Measurements from ENCODE around the gene PTPRK. TPM values are rescaled to one million over a fixed set of nuclear protein-coding genes. Genes with fewer than 3 reads are reported as not detected.
"Not testable (repeated sequence)": the region's sequence is repeated elsewhere in the genome, so short reads cannot be mapped to it uniquely, and the experiment has no call there.

PTPRK gene
- polyA plus RNA-seq, 1 experiment: 37.8 TPM

GRCh38 chr6:127934956-127935355, 585.4 kb downstream of the PTPRK start:
- Histone ChIP-seq H3K4me3 (ENCODE audit: low read depth, low read length) (no peak overlapping the region), H3K27me3 (ENCODE audit: control insufficient read depth, insufficient read depth, low read length) (no peaks in the 10 kb centered on the region), H3K9me3 (ENCODE audit: control insufficient read depth, insufficient read depth, low read length) (peaks cover 8% of the 10 kb centered on the region), H3K27ac (ENCODE audit: low read depth, low read length) (no peak overlapping the region)
- TF ChIP-seq, protein P1, sequence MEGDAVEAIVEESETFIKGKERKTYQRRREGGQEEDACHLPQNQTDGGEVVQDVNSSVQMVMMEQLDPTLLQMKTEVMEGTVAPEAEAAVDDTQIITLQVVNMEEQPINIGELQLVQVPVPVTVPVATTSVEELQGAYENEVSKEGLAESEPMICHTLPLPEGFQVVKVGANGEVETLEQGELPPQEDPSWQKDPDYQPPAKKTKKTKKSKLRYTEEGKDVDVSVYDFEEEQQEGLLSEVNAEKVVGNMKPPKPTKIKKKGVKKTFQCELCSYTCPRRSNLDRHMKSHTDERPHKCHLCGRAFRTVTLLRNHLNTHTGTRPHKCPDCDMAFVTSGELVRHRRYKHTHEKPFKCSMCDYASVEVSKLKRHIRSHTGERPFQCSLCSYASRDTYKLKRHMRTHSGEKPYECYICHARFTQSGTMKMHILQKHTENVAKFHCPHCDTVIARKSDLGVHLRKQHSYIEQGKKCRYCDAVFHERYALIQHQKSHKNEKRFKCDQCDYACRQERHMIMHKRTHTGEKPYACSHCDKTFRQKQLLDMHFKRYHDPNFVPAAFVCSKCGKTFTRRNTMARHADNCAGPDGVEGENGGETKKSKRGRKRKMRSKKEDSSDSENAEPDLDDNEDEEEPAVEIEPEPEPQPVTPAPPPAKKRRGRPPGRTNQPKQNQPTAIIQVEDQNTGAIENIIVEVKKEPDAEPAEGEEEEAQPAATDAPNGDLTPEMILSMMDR (IDR thresholded peaks at IDR 0.05; ENCODE audit: low read depth, low read length): no peak
- DNase-seq (ENCODE audit: low read depth, low spot score): no peak
- POLR2A ChIA-PET: no interaction called here
- CTCF ChIA-PET: interaction anchor here (1.1 kb wide), 1 partner anchor 17 kb away, joined by 3 read pairs; no protein-coding TSS in a partner anchor

- Histone ChIP-seq H3K9me3 (ENCODE audit: control insufficient read depth, insufficient read depth, low read length) (peaks cover 8% of the 10 kb centered on the region), H3K27ac (ENCODE audit: low read depth, low read length) (no peak overlapping the region), H3K4me3 (ENCODE audit: low read depth, low read length) (no peak overlapping the region), H3K27me3 (ENCODE audit: control insufficient read depth, insufficient read depth, low read length) (no peaks in the 10 kb centered on the region)
- CTCF ChIA-PET: no interaction called here
- TF ChIP-seq, protein P1 (IDR thresholded peaks at IDR 0.05; ENCODE audit: low read depth, low read length): no peak
- DNase-seq (ENCODE audit: low read depth, low spot score): no peak
- POLR2A ChIA-PET: no interaction called here
These were observed 586.3 kb downstream of the PTPRK start for GRCh38 chr6:127933852-127934840.

DNA sequence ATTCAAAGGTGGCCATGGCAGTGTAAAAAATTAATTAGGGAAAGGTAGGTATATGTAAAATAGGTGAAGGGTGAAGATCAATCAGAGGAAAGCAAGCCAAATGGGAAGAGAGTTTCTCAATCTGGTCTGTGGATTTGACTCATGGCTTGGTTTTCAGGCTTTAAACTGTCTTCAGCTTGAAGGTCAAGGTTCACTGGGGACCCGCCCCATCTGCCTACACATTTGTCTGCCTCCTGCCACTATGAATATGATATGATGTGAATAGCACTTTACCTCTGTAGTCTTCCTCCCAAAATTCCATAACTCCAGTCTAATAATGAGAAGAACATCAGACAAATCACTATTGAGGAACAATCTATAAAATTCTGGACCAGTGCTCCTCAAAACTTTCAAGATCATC, 587.3 kb downstream of the PTPRK start:
- CTCF ChIA-PET: no interaction called here
- POLR2A ChIA-PET: no interaction called here
- Histone ChIP-seq H3K27ac (ENCODE audit: low read depth, low read length) (no peak overlapping the region), H3K27me3 (ENCODE audit: control insufficient read depth, insufficient read depth, low read length) (no peaks in the 10 kb centered on the region), H3K4me3 (ENCODE audit: low read depth, low read length) (no peak overlapping the region), H3K9me3 (ENCODE audit: control insufficient read depth, insufficient read depth, low read length) (peaks cover 8% of the 10 kb centered on the region)
- DNase-seq (ENCODE audit: low read depth, low spot score): no peak
- TF ChIP-seq, protein P1 (IDR thresholded peaks at IDR 0.05; ENCODE audit: low read depth, low read length): no peak

DNA sequence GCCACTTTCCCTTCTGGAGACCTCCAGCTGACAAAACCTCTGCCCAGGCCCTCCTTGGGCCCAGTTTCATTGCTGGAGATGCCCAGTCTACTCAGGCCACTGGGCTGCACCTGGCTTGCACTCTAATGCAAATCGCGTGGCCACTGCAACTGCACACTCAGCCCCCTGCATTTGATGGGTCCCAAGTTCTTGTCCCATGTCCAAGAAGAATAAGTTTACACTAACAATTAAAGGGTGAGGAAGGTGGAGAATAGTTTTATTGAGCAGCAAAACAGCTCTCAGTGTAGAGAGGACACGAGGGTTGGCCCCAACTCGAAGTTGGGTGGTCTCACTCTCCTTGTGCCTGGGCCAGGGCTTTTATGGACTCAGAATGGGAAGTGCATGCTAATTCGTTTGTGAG, 587.7 kb downstream of the PTPRK start:
- no peak for DNase-seq (ENCODE audit: low read depth, low spot score)
- POLR2A ChIA-PET: no interaction called here
- no peak overlapping the region for H3K4me3 ChIP-seq (ENCODE audit: low read depth, low read length)
- CTCF ChIA-PET: no interaction called here
- peaks cover 8% of the 10 kb centered on the region for H3K9me3 ChIP-seq (ENCODE audit: control insufficient read depth, insufficient read depth, low read length)
- no peak overlapping the region for H3K27ac ChIP-seq (ENCODE audit: low read depth, low read length)
- H3K27me3 ChIP-seq (ENCODE audit: control insufficient read depth, insufficient read depth, low read length): no peaks in the 10 kb centered on the region
- TF ChIP-seq, protein P1 (IDR thresholded peaks at IDR 0.05; ENCODE audit: low read depth, low read length): no peak

DNA sequence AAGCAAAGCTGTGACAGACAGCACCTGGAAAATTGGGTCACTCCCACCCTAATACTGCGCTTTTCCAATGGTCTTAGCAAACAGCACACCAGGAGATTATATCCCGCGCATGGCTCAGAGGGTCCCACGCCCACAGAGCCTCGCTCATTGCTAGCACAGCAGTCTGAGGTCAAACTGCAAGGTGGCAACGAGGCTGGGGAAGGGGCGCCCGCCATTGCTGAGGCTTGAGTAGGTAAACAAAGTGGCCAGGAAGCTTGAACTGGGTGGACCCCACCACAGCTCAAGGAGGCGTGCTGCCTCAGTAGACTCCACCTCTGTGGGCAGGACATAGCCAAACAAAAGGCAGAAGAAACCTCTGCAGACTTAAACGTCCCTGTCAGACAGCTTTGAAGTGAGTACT, 594.0 kb downstream of the PTPRK start:
- CTCF ChIA-PET; H3K4me3 ChIP-seq (ENCODE audit: low read depth, low read length); H3K9me3 ChIP-seq (ENCODE audit: control insufficient read depth, insufficient read depth, low read length); H3K27me3 ChIP-seq (ENCODE audit: control insufficient read depth, insufficient read depth, low read length); H3K27ac ChIP-seq (ENCODE audit: low read depth, low read length); DNase-seq (ENCODE audit: low read depth, low spot score); POLR2A ChIA-PET: not testable (repeated sequence)
